HepG2 (cell line): ENCODE data around the gene PTGIS. TPM values are rescaled to one million over a fixed set of nuclear protein-coding genes. Genes with fewer than 3 reads are reported as not detected.

ENCODE experiments used
- AHDC1 ChIP-seq: sonication (generic); formaldehyde crosslinking; IDR thresholded peaks from 2 replicates; pipeline ENCODE4 v1.5.1; 2020; ENCODE audit warnings: mild to moderate bottlenecking, missing genetic modification reagents, borderline replicate concordance
- E2F5 ChIP-seq: sonication (generic); formaldehyde crosslinking; conservative IDR thresholded peaks from 2 replicates; pipeline ENCODE4 v1.4.0; 2020; ENCODE audit warnings: missing genetic modification reagents
- LCORL ChIP-seq, 2 experiments: fragments of 450-650 bp in 1 of 2; sonication (generic) in 1 of 2; formaldehyde crosslinking in 1 of 2; IDR thresholded peaks; 2 replicates each; pipeline versions ENCODE4 v1.5.0 to v1.6.1; 2017 to 2020; ENCODE audit warnings: antibody characterized with exemption in 1 of 2, missing genetic modification reagents in 1 of 2
- PREB ChIP-seq: sonication (generic); formaldehyde crosslinking; IDR thresholded peaks from 2 replicates; pipeline ENCODE4 v1.4.0; 2020; ENCODE audit warnings: missing genetic modification reagents
- RELA ChIP-seq: sonication (generic); formaldehyde crosslinking; IDR thresholded peaks from 2 replicates; pipeline ENCODE4 v1.4.0; 2020; ENCODE audit warnings: missing genetic modification reagents
- SP1 ChIP-seq, 2 experiments: fragments of 450-650 bp in 1 of 2; sonication (generic) in 1 of 2; formaldehyde crosslinking in 1 of 2; IDR thresholded peaks; 2 replicates each; pipeline versions ENCODE4 v1.4.0 to v1.6.1; 2016 to 2020; ENCODE audit warnings: missing genetic modification reagents in 1 of 2
- TOPORS ChIP-seq: sonication (generic); formaldehyde crosslinking; IDR thresholded peaks from 2 replicates; pipeline ENCODE4 v1.8.0; 2023; ENCODE audit warnings: mild to moderate bottlenecking, missing genetic modification reagents
- TSC22D2 ChIP-seq: sonication (generic); formaldehyde crosslinking; IDR thresholded peaks from 2 replicates; pipeline ENCODE4 v1.5.1; 2020; ENCODE audit warnings: missing genetic modification reagents, mild to moderate bottlenecking, borderline replicate concordance
- ZNF142 ChIP-seq: sonication (generic); formaldehyde crosslinking; IDR thresholded peaks from 2 replicates; pipeline ENCODE4 v1.4.0; 2020; ENCODE audit warnings: missing genetic modification reagents
- ZNF562 ChIP-seq: sonication (generic); formaldehyde crosslinking; IDR thresholded peaks from 2 replicates; pipeline ENCODE4 v1.8.0; 2022; ENCODE audit warnings: missing genetic modification reagents, borderline replicate concordance
- ZNF580 ChIP-seq: IDR thresholded peaks from 2 replicates; pipeline ENCODE4 v1.6.1; 2016; ENCODE audit warnings: low read depth, borderline replicate concordance
- ZNF672 ChIP-seq: sonication (generic); formaldehyde crosslinking; IDR thresholded peaks from 2 replicates; pipeline ENCODE4 v1.8.1; 2022; ENCODE audit warnings: missing genetic modification reagents
- ZNF761 ChIP-seq: sonication (generic); formaldehyde crosslinking; conservative IDR thresholded peaks from 2 replicates; pipeline ENCODE4 v1.4.0; 2020; ENCODE audit warnings: mild to moderate bottlenecking, missing genetic modification reagents
- ZNF879 ChIP-seq: sonication (generic); formaldehyde crosslinking; IDR thresholded peaks from 2 replicates; pipeline ENCODE4 v1.8.1; 2023; ENCODE audit warnings: missing genetic modification reagents
- polyA plus RNA-seq, 8 experiments: library from polyadenylated mRNA; depleted of rRNA in 3 of 8; stranded (reverse) in 7 of 8; unstranded in 1 of 8; fragments of >200 nt; fragmentation: Illumina TruSeq in 4 of 8; extraction: Trizol in 4 of 8; gene quantifications; 2 replicates each; pipeline versions ENCODE4 v1.2.1 to v1.2.3, GENCODE V29; 2011 to 2016; ENCODE audit warnings: low read depth in 4 of 8, missing spikeins in 1 of 8, mixed read lengths in 1 of 8; ENCODE audit not compliant: insufficient read depth in 1 of 8
- total RNA-seq, 5 experiments: library from RNA; depleted of rRNA; stranded (reverse); fragments of >200 nt; fragmentation: Illumina TruSeq; extraction: Trizol; gene quantifications; 2 replicates each; pipeline ENCODE4 v1.2.3, GENCODE V29; 2016; ENCODE audit warnings: low read depth in 1 of 5

Gene PTGIS
- total and polyA plus RNA-seq, 2 of the 13 experiments (the other 11 are each of a cell fraction or from before 2014, with no cell fraction given), result not detected

GRCh38 chr20:49583669-49584417 is 15.9 kb upstream of the PTGIS start (continued):
- TF ChIP-seq AHDC1 (CRISPR knock-in tag) (peak; percentile 2; the same call in 1 of the 2 replicates), TSC22D2 (CRISPR knock-in tag) (peak; percentile 24; the same call in 1 of the 2 replicates), TOPORS (CRISPR knock-in tag) (peak; percentile 56; the same call in 1 of the 2 replicates), E2F5 (0 out of 2 replicates have a peak, but pooled peaks have one; percentile 22), PREB (peak; percentile 23; the same call in 1 of the 2 replicates), ZNF879 (CRISPR knock-in tag) (peak; percentile 96; the same call in 1 of the 2 replicates), ZNF672 (CRISPR knock-in tag) (no peak), LCORL (IDR thresholded peaks at IDR 0.05) (peak; percentile 80), LCORL (CRISPR knock-in tag; IDR thresholded peaks at IDR 0.05) (peak; percentile 97), ZNF580 (peak; percentile 67; the same call in 1 of the 2 replicates), ZNF761 (CRISPR knock-in tag) (peak; percentile 94), ZNF562 (CRISPR knock-in tag) (no peak), ZNF142 (CRISPR knock-in tag) (peak; percentile 86; the same call in 1 of the 2 replicates), RELA (peak; percentile 29), SP1 (IDR thresholded peaks at IDR 0.05) (no peak), SP1 (CRISPR knock-in tag; IDR thresholded peaks at IDR 0.05) (no peak)
